ENCODE data around the gene PKD2L1. TPM values are rescaled to one million over a fixed set of nuclear protein-coding genes. Genes with fewer than 3 reads are reported as not detected.
A peak's percentile ranks its signal among the peaks of the same experiment; 100 is the strongest.

The PKD2L1 gene
- total and polyA plus RNA-seq, 10 of the 15 experiments (the other 5 are each of a cell fraction or from before 2014, with no cell fraction given), result 0.05 to 0.17 (median 0.08) TPM; not detected in 6

- TF ChIP-seq CUX1 (IDR thresholded peaks at IDR 0.05; ENCODE audit: insufficient replicate concordance, low read depth, low read length) (no peak), NFIC (IDR thresholded peaks at IDR 0.05; ENCODE audit: low read depth, low read length) (0 out of 2 replicates have a peak, but pooled peaks have one; percentile 14), POU2F2 (IDR thresholded peaks at IDR 0.05; ENCODE audit: borderline replicate concordance, low read depth, low read length) (peak; percentile 73; the same call in 1 of the 3 replicates), YY1 (IDR thresholded peaks at IDR 0.05; ENCODE audit: low read depth, low read length) (peak; percentile 47; the same call in 1 of the 2 replicates), POLR2AphosphoS5 (IDR thresholded peaks at IDR 0.05; ENCODE audit: low read length) (peak; percentile 64), BACH1 (IDR thresholded peaks at IDR 0.05; ENCODE audit: borderline replicate concordance) (0 out of 2 replicates have a peak, but pooled peaks have one; percentile 25), SP1 (IDR thresholded peaks at IDR 0.05; ENCODE audit: low read depth, low read length) (peak; percentile 69), CBFB (IDR thresholded peaks at IDR 0.05; ENCODE audit: low read depth) (peak; percentile 76), EED (IDR thresholded peaks at IDR 0.05; ENCODE audit: low read depth) (peak; percentile 85), SKIL (IDR thresholded peaks at IDR 0.05; ENCODE audit: low read depth, poor library complexity, severe bottlenecking) (peak; percentile 73), TCF3 (IDR thresholded peaks at IDR 0.05; ENCODE audit: borderline replicate concordance, insufficient read depth, low read depth, low read length) (no peak), E4F1 (IDR thresholded peaks at IDR 0.05; ENCODE audit: borderline replicate concordance, partially characterized antibody) (no peak), MTA2 (IDR thresholded peaks at IDR 0.05; ENCODE audit: low read depth) (peak; percentile 42), NRF1 (conservative IDR thresholded peaks at IDR 0.05; ENCODE audit: low read depth, low read length) (no peak), RELB (IDR thresholded peaks at IDR 0.05; ENCODE audit: low read depth) (peak; percentile 100)
Measured at GRCh38 chr10:100267239-100268104, 62.6 kb downstream of the PKD2L1 start, which contains the start of gene CWF19L1 (continued).
